GM23248 (cell line): ENCODE measurements around the gene PELI3. TPM values are rescaled to one million over a fixed set of nuclear protein-coding genes. Genes with fewer than 3 reads are reported as not detected.

Experiments used
- DNase-seq: peaks from one replicate; pipeline ENCODE4 v3.0.0-alpha.2; 2015
- H2AFZ ChIP-seq: fragments of 200-600 bp; sonication (generic); 2 replicates; pipeline ENCODE4 v1.6.1; 2016; ENCODE audit warnings: antibody characterized with exemption
- H3F3A ChIP-seq: fragments of 200-600 bp; sonication (generic); 2 replicates; pipeline ENCODE4 v1.6.1; 2016; ENCODE audit warnings: mild to moderate bottlenecking, antibody characterized with exemption, mixed run types; ENCODE audit not compliant: insufficient read depth
- H3K27ac ChIP-seq: fragments of 200-600 bp; sonication (generic); 2 replicates; pipeline ENCODE4 v1.5.1; 2016; ENCODE audit warnings: mild to moderate bottlenecking
- H3K27me3 ChIP-seq: fragments of 200-600 bp; sonication (generic); replicated peaks from 2 replicates; pipeline ENCODE4 v1.6.1; 2016; ENCODE audit warnings: mild to moderate bottlenecking; ENCODE audit not compliant: insufficient read depth
- H3K36me3 ChIP-seq: fragments of 200-600 bp; sonication (generic); 2 replicates; pipeline ENCODE4 v1.6.1; 2016; ENCODE audit warnings: low read depth, mild to moderate bottlenecking
- H3K4me1 ChIP-seq: fragments of 200-600 bp; sonication (generic); 2 replicates; pipeline ENCODE4 v1.6.1; 2016; ENCODE audit warnings: mild to moderate bottlenecking; ENCODE audit not compliant: insufficient read depth
- H3K4me2 ChIP-seq: fragments of 200-600 bp; sonication (generic); one replicate; pipeline ENCODE4 v1.6.1; 2016; ENCODE audit warnings: mild to moderate bottlenecking; ENCODE audit not compliant: unreplicated experiment
- H3K4me3 ChIP-seq: fragments of 200-600 bp; sonication (generic); 2 replicates; pipeline ENCODE4 v1.5.1; 2016; ENCODE audit warnings: mild to moderate bottlenecking
- H3K79me2 ChIP-seq: fragments of 200-600 bp; sonication (generic); 2 replicates; pipeline ENCODE4 v1.6.1; 2016; ENCODE audit warnings: mild to moderate bottlenecking; ENCODE audit not compliant: insufficient read depth
- H3K9ac ChIP-seq: fragments of 200-600 bp; sonication (generic); 2 replicates; pipeline ENCODE4 v1.6.1; 2016; ENCODE audit warnings: mild to moderate bottlenecking
- H3K9me2 ChIP-seq: fragments of 200-600 bp; sonication (generic); 2 replicates; pipeline ENCODE4 v1.6.1; 2016; ENCODE audit warnings: mixed run types, mild to moderate bottlenecking, moderate library complexity; ENCODE audit not compliant: insufficient read depth
- H3K9me3 ChIP-seq: fragments of 200-600 bp; sonication (generic); one replicate; pipeline ENCODE4 v1.6.1; 2017; ENCODE audit warnings: low read depth
- H4K20me1 ChIP-seq: fragments of 200-600 bp; sonication (generic); 2 replicates; pipeline ENCODE4 v1.6.0; 2016; ENCODE audit not compliant: insufficient read depth
- EZH2 ChIP-seq: fragments of 200-600 bp; sonication (generic); IDR thresholded peaks from 2 replicates; pipeline ENCODE4 v1.6.1; 2018; ENCODE audit warnings: antibody characterized with exemption, mild to moderate bottlenecking; ENCODE audit not compliant: insufficient read depth, poor library complexity, severe bottlenecking
- EZH2phosphoT487 ChIP-seq: fragments of 200-600 bp; sonication (generic); IDR thresholded peaks from 2 replicates; pipeline ENCODE4 v1.6.1; 2018; ENCODE audit warnings: antibody characterized with exemption, moderate library complexity, mild to moderate bottlenecking, low read depth; ENCODE audit not compliant: insufficient read depth
- WGBS, 2 experiments: methylation state at CpG; one replicate each; pipeline ENCODE4 v1.1.6; 2015 to 2017; ENCODE audit warnings: low lambda C conversion rate in 2 of 2, low coverage in 1 of 2; ENCODE audit errors: missing lambda C conversion rate in 2 of 2; 5-methylcytosine and 5-hydroxymethylcytosine counted together
- in situ Hi-C: fragments of 300-500 bp; cut with MboI; formaldehyde crosslinking; loops from 2 replicates; pipeline ENCODE4 v1.15.0; 2020
- polyA plus RNA-seq: library from polyadenylated mRNA; unstranded; fragments of >200 nt; fragmentation: Nextera tagmentation; extraction: Ambion mirVana; gene quantifications from 2 replicates; pipeline ENCODE4 v1.2.1, GENCODE V29; 2016
- total RNA-seq: library from RNA; depleted of rRNA; stranded (reverse); fragments of >200 nt; shearing (Covaris generic); gene quantifications from 2 replicates; pipeline ENCODE4 v1.2.3, GENCODE V29; 2014

PELI3 gene
- total and polyA plus RNA-seq, 2 experiments from 2014 or later = 5.3 to 10.5 TPM

DNA sequence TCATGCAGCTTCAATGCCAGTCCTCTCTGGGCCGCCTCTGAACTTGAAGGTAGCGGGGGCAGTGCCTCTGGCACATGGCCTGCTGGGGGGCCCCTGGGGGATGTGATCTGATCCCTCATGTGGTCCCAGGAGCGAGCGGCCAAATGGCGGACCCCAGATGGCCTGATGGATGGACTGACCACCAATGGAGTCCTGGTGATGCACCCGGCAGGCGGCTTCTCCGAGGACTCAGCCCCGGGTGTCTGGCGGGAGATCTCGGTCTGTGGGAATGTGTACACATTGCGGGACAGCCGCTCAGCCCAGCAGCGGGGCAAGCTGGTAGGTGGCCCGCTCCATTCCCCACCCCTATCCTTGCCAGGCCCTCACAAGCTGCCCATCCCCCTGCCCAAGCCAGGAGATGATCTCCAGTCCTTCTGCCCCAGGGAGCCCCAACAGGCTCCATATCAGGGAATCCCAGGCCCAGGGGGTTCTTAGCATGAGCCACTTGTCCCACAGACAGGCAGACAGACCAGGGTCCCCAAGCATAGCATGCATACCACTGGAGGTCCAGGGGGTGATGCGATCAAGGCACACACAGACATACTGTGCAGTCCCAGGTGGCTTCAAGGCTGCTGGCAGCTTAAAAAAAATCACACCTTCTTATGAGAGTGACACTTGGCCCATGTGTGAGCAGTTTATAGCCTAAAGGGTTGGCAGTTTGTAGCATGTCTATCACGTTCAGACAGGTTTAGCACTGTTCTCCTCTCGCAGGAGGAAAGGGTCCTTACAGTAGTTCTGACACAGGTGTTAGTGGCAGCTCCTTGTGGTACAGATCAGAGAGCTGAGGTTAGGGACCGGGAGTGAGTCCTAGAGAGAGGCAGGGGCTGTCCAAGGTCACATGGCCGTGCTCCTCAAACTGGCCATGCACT lies 7.2 kb downstream of the PELI3 start:
- DNase-seq = no peak

DNA sequence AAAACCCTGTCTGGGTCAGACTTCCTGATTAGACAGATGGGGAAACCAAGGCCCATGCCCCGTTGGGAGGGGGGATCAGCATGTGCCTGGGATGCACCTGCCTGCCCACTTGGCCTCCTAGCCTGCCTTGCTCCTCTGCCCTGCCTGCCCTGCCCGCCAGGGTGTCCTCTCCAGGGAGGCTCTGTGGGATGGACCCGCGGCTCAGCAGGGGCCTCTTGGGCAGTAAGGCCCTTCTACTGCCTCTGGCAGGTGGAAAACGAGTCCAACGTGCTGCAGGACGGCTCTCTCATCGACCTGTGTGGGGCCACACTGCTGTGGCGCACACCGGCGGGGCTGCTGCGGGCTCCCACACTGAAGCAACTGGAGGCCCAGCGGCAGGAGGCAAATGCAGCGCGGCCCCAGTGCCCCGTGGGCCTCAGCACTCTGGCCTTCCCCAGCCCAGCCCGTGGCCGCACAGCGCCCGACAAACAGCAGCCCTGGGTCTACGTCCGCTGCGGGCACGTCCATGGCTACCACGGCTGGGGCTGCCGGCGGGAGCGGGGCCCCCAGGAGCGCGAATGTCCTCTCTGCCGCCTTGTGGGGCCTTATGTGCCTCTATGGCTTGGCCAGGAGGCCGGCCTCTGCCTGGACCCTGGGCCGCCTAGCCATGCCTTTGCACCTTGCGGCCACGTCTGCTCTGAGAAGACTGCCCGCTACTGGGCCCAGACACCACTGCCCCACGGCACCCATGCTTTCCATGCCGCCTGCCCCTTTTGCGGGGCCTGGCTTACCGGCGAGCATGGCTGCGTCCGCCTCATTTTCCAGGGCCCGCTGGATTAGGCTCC lies 8.9 kb downstream of the PELI3 start:
- H3K27ac ChIP-seq = no peak overlapping the region
- H3K4me2 ChIP-seq = no peak overlapping the region
- no peaks in the 10 kb centered on the region for H3K36me3 ChIP-seq
- H3K4me1 ChIP-seq = 0 out of 2 replicates have a peak, but pooled peaks cover 8% of the 10 kb centered on the region
- no peak for DNase-seq
- H3K9me2 ChIP-seq = no peaks in the 10 kb centered on the region
- no peaks in the 10 kb centered on the region for H4K20me1 ChIP-seq
- no peak overlapping the region for H3K9ac ChIP-seq
- no peaks in the 10 kb centered on the region for H3K9me3 ChIP-seq
- TF ChIP-seq EZH2phosphoT487 = no peak
- TF ChIP-seq EZH2 = no peak
- H2AFZ ChIP-seq = no peak overlapping the region
- in situ Hi-C loops = no loop called here
- no peaks in the 10 kb centered on the region for H3K27me3 ChIP-seq
- H3K79me2 ChIP-seq = peaks cover 14% of the 10 kb centered on the region
- WGBS, 2 experiments = 93% methylated on average over 32 to 36 of the region's 44 CpGs
- H3K4me3 ChIP-seq = no peak overlapping the region
- no peaks in the 10 kb centered on the region for H3F3A ChIP-seq

More for the DNA sequence above, 7.2 kb downstream of the PELI3 start:
- WGBS, 2 experiments = 82 to 84% methylated on average over 19 to 20 of the region's 20 CpGs
- Histone ChIP-seq H3K27me3 (no peaks in the 10 kb centered on the region), H4K20me1 (no peaks in the 10 kb centered on the region), H3K4me2 (no peak overlapping the region), H3K27ac (no peak overlapping the region), H3K4me3 (no peak overlapping the region), H2AFZ (no peak overlapping the region), H3F3A (no peaks in the 10 kb centered on the region), H3K36me3 (no peaks in the 10 kb centered on the region), H3K9me3 (no peaks in the 10 kb centered on the region), H3K9me2 (no peaks in the 10 kb centered on the region), H3K9ac (no peak overlapping the region), H3K79me2 (peaks cover 6% of the 10 kb centered on the region), H3K4me1 (0 out of 2 replicates have a peak, but pooled peaks cover 4% of the 10 kb centered on the region)
- TF ChIP-seq EZH2phosphoT487 = no peak
- TF ChIP-seq EZH2 = no peak
- in situ Hi-C loops = no loop called here

DNA sequence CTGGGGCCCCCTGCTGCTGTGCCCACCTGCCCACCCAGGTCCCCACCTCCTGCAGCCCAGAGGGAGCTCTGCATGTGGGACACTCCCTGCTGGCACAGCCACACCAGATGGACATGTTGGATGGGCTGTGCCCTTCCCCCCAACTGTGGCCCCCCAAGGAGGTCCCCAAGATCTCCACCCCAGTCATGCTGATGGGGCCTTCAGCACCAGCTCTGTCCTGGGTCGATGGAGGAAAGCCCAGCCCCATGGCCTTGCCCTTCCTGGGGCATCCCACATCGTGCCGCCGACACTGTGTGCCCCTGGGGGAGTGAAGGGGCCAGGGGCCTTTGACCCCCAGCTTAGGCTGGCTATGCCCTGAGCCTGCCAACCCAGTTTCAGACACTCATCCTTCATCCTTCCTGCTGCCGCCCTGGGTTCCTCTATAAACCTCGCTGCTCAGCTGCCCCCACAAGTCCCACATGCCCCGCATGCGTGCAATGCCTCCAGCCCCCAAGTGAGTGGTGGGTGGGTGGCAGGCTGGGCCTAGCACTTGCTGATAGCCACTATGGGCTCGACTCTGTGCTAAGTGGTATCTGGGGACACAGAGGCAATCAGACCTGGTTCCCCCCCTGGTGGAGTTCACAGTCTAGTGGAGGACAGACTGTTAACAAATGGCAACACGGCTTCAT lies 9.6 kb downstream of the PELI3 start:
- no peaks in the 10 kb centered on the region for H3K9me3 ChIP-seq
- H3F3A ChIP-seq = no peaks in the 10 kb centered on the region
- H3K9ac ChIP-seq = no peak overlapping the region
- no peak for DNase-seq
- no peak overlapping the region for H3K4me2 ChIP-seq
- H3K27ac ChIP-seq = no peak overlapping the region
- no peaks in the 10 kb centered on the region for H4K20me1 ChIP-seq
- 0 out of 2 replicates have a peak, but pooled peaks cover 8% of the 10 kb centered on the region for H3K4me1 ChIP-seq
- H3K9me2 ChIP-seq = no peaks in the 10 kb centered on the region
- H2AFZ ChIP-seq = no peak overlapping the region
- H3K79me2 ChIP-seq = peaks cover 14% of the 10 kb centered on the region
- H3K27me3 ChIP-seq = no peaks in the 10 kb centered on the region
- H3K4me3 ChIP-seq = no peak overlapping the region
- 77 to 79% methylated on average over 9 to 10 of the region's 10 CpGs for WGBS, 2 experiments
- H3K36me3 ChIP-seq = no peaks in the 10 kb centered on the region
- in situ Hi-C loops = no loop called here
- TF ChIP-seq EZH2 (no peak), EZH2phosphoT487 (no peak)

DNA sequence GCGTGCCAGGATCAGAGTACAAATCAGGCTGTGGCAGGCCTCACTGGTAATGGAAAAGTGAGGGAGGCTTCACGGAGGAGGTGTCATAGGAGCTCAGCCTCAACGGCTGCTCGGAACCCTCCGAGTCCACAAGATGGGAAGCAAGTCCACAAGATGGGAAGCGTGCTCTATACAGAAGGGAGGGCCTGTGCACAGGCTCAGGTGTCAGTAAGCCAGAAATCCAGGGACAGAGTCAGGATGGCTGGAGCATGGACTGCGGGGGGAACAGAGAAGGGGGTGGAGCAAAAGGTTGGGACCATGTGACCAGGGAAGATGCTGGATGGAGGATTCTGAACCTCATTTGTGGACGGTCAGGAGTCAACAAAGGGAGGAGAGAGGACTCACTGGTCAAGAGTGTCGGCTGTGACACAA lies 10.1 kb downstream of the PELI3 start:
- Histone ChIP-seq H3K36me3 (no peaks in the 10 kb centered on the region), H3K27me3 (no peaks in the 10 kb centered on the region), H3K4me2 (no peak overlapping the region), H3K9me2 (no peaks in the 10 kb centered on the region), H3K4me1 (0 out of 2 replicates have a peak, but pooled peaks cover 8% of the 10 kb centered on the region), H4K20me1 (no peaks in the 10 kb centered on the region), H3K27ac (no peak overlapping the region), H2AFZ (no peak overlapping the region), H3K9ac (no peak overlapping the region), H3K9me3 (no peaks in the 10 kb centered on the region), H3K4me3 (no peak overlapping the region), H3K79me2 (peaks cover 14% of the 10 kb centered on the region), H3F3A (no peaks in the 10 kb centered on the region)
- no peak for DNase-seq
- TF ChIP-seq EZH2phosphoT487 = no peak
- TF ChIP-seq EZH2 = no peak
- 44 to 51% methylated on average over 9 of the region's 9 CpGs for WGBS, 2 experiments
- in situ Hi-C loops = no loop called here
